GM19397 (cell line): ENCODE data around the gene ADAMTSL1.

Source experiments
- ATAC-seq: cut with Tn5 transposase; IDR thresholded peaks from one replicate; pipeline ENCODE4 v1.9.1; 2021; ENCODE audit warnings: mild to moderate bottlenecking, moderate library complexity; ENCODE audit not compliant: unreplicated experiment

The ADAMTSL1 gene

DNA sequence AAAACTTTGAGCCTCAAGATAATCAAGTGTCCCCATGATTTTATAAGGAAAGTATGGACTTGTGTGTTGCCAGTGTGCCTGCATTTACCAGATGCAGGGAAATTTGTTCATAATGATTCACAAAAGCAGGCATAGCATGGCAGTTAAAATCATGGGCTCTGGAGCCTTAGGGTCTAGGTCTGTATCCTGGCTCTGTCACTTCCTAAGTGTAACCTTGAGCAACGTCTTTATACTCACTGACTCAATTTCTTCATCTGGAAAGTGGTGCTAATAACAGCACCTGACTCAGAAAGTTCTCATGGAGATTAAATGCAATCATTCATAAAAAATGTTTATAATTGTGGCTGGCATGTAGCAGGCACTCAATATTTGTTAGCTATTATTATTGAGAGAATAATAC lies 324.2 kb downstream of the ADAMTSL1 start:
- no peak for ATAC-seq

DNA sequence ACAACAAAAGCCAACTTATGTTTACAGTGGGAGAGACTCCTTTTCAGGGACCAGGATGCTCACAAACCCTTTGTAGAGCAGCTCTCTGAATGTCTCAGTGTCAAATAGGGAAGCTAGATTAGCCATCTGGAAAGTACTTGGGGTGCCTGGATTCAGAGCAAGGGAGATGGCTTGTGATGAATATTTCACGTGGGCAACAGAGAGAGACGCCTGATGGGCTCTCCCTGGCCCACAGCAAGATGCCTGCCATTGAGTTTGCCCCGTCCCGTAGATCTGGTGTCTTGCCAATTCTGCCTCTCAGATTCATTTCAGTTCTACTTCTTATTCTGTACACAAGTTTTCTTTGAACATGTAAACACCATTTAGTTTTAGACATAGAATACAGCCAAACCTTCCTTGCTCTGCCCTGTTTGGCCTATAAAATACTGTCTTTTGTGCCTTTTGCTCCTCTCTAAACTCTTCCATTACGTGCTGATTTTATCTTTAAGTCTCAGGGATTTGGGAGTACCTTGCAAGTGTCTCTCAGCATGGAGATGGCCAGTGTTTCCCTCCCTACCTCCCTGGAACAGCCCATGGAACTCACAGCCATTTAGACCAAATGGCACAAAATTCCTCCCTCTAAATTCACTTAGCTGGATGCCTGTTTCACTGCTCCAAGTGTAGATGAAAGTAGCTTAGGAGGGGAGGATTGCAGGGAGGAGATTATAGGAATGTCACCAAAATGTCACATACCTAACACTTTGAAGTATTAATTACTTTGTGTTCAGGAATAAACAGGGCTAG lies 324.7 kb downstream of the ADAMTSL1 start:
- no peak for ATAC-seq

DNA sequence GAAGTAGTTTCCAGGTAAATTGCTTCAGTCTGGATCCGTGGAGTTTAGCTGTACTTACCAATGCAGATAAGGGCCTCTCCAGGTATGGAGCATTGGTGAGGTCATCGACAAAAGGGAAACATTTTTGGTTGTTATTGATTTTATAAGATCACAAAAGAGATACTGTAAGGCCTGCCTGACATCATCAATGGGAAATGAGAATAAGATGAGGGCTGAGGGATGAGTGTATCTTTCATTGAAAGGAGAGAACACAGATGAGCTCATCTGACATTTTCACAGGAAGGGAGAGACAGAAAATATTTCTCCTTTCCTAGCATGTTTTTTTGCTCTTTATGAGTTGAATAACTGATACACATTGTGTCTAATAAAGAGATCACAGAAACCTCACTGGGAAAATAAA lies 325.5 kb downstream of the ADAMTSL1 start:
- no peak for ATAC-seq

DNA sequence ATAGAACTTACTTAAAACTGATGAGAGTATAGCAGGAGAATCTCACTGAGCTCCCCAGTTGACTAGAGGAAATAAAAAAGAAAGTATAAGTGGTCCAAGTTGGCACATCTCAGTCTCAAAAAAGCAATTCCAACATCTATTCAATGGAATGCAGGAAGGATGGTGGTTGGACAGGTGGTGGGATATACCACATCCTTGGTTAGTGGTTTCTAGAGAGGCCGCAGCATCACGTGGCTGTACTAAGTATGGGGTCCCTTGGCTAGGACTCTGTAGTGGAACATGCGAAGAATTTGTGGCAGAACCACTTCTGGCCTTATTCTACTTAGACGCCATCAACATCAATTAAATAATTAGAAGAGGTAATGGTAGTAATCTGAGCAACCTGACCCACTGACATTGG lies 326.6 kb downstream of the ADAMTSL1 start:
- ATAC-seq, result no peak

DNA sequence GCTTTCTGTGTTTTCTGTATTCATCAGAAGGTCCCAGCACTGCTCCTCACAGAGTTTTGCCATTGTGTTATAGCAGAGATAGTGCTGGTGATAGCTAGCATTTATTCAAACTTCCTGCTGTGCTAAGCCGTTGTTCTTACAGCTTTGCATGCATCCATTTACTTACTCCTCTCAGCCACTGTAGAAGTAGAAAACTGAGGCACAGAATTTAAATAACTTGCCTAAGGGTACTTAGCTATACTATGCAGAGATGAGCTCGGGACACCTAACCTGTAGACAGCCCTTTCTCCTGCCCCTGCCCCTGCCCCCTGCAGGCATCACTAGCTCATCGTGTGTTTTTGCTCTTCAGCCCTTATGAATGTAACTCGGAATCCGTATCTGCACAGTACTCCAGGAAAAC lies 331.4 kb downstream of the ADAMTSL1 start:
- ATAC-seq, result no peak

DNA sequence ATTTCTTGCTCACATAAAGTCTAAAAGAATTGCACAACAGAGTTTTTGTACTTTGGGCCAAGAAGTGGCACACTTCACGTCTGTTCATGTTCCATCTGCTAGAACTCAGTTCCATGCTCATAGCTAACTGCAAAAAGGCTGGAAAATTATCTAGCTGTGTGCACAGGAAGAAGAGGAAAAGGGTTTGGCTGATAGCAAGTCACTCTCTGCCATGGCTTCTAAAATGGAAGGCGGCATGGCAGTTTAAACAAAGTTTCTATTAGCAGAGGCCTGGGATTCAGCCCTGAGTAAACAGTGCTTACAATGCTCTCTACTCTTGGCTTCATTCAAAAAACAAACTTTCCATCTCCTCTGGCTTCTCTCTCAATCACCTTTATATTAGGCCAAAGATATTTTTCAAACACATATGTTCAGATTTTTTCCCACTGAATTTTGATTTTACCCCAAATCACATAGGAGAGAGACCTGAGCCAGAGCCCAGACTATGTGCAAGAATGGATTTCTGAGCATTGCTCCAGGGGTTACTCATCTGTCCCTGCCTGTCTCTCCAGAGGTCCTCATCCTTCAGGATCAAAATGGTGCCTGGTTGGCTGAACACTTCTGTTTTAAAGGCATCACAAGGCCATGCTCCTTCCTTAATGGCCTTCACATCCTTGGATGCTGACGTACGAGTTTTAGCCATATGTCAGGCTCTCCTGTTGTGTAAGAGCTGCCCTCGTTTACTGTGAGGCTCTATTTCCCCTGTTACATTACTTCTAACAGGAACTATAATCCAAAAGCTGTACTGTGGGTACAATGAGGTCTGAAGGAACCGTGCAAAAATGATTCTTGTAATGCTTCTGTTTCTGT lies 332.5 kb downstream of the ADAMTSL1 start:
- ATAC-seq, result no peak

DNA sequence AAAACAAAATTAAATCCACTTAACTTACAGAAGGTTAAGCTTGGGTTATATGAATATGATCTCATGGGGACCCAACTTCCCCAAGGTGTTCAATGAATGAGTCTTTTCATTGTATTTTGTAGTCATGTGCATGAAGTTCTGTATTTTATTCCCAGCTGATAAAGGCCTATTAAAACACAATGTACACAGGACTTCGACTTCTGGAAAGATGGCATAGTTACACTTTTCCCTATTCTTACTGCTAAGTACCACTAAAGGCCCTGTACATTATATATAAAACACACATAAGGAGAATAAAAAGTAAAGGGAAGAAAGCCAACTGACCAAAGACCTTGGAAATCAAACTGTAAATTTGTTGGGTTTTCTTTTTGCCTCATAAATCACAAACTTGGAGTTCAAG lies 336.6 kb downstream of the ADAMTSL1 start:
- no peak for ATAC-seq

DNA sequence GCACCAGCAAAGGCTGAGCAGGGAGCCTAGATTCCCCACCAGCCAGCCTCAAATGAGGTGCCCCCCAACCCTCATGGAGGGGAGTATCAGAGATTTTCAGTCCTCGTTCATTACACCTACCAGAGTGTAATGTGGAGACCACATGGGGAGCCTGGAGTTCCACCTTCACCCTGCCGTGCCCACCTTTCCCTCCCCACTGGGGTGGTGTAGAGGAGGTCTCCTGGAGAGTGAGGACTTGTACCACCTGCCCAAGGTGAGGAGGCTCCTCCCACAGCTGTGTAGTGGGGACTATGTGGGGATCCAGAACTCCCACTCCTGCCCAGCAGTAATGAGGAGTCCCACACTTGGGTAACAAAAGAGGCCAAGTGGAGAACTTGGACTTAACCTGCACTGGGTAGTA lies 337.2 kb downstream of the ADAMTSL1 start:
- ATAC-seq, result no peak

DNA sequence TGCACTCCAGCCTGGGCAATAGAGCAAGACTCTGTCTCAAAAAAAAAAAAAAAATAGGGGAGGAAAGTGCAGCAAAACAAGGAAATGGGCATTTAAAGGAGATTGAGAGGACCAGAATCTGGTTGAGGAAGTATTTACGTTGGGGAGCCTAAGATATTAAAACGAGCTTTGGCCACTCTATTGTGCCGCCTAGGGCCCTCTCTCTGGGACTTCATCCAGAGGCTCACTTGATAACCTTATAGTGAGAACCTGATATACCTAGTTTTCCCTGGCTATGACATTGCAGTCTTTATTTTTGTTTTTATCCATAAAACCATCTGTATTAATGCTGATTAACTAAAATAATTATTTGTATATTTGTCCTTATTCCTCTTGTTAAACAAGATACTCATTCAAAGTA lies 345.5 kb downstream of the ADAMTSL1 start:
- ATAC-seq, result no peak

DNA sequence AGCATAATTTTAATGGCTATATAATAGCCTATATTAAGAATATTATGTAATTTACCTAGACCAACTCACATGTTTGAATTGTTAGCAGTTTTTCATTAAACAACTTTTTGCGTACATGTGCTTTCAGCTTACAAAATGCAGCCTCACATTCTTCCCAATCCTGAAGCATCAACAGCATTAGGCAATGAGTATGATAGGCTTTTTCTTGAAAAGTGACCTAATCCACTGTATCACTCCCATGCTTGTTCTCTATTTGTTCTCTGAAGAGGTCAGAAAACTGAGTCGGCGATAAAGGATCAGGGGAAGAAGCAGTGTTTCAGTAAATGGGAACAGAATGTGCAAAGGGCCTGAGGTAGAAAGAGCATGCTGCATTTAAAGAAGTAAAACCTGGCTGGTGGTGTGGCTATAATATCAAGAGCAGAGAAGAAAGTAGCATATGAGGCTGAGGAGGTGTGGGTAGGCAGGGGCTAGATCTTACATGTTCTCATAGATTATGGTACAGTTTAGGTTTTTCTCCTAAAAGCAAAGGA lies 346.7 kb downstream of the ADAMTSL1 start:
- ATAC-seq, result no peak

DNA sequence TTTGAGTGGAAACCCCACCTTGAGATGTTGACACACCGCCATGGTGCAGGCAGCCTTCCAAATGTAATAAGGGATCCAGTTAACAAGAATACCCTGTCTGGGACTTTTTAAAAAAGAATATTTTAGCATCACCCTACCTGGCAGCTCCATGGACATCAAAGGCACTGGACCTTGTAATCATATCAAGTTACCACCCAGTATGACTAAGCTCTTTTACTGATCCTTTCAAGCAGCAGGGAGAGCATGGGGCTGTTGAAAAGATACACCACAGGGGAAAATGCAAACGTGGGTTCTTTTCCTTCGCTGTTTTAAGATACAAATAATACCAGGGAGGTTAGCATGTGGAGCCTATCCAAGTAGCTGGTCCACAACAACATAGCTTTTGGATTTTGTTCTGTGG lies 347.8 kb downstream of the ADAMTSL1 start:
- no peak for ATAC-seq

DNA sequence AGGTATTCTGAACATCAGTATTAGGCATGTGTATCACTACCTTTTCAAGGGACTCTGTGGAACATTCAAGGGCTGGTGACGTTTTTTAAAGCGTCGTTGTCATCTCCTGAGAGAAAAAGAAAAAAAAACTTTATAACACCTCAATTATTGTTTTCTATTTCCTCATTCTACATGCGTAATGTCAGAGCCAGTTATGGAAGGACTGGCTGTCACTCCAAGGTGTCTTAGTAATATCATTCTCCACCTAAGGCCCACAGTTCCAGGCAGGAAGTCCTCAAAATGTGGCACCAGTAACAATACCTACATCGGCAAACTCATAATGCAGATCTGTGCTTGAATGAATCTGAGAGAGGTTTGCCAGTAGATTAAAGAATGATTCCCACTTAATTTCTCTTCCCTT lies 348.9 kb downstream of the ADAMTSL1 start:
- ATAC-seq, result no peak

DNA sequence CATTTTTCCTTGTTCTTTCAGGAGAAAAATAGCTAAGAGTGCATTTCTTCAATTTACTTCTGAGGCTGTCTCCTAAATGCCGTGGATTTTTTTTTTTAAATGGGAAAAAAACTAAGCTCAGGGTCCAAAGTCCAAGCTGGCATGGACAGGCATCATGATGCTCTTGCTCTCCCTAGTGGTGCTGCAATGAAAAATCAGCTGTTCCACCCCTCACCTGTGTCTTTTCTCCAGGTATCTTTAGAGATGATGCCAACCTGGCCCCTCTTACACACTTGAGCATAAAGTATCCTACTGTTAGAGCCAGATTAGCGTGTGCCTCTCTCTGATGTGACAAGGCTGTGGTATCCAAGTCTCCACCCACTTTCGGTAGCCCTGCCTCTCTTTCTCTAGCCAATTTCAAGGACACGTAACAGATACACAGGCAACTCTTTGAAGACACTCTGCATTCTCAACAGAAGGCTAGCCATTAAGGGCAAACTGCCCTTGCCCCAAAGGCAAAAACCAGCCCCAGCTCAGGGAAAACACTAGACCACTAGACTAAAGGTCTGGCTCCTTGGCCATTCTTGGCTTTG lies 350.2 kb downstream of the ADAMTSL1 start:
- no peak for ATAC-seq

DNA sequence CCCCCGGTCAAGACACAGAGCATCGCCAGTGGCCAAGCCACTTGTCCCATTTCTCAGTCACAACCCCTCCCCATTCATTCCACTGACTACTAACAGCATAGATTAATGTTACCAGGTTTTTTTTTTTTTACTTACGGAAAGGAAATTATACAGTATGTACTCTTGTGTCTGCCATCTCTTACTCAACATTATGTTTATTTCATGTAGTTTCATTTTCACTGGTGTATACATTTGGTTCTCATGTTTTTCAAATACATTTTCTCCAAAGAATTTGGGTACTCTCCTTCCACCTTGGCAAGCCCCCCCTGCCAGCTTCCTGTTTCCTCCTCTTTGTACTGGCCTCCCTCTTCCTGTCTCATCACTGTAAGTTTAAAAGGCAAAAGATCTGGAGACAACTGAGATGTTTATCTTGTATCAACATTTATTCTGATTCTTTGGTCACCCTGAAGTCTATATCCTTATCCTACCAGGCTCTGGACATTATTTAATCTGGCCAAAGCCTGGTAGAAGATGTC lies 351.8 kb downstream of the ADAMTSL1 start:
- no peak for ATAC-seq

DNA sequence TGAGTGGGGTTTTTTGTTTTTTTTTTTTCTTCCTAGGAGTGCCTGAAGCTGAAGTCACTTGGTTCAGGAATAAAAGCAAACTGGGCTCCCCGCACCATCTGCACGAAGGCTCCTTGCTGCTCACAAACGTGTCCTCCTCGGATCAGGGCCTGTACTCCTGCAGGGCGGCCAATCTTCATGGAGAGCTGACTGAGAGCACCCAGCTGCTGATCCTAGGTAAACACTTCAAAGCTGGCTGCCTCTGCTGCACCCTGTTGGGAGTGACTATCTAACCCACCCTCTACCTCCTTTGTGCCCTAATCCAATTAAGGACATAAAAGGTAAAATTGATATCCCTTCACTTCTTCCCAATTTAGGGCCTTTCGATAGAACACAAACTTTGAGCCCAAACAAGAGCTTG lies 352.3 kb downstream of the ADAMTSL1 start:
- ATAC-seq, result no peak

DNA sequence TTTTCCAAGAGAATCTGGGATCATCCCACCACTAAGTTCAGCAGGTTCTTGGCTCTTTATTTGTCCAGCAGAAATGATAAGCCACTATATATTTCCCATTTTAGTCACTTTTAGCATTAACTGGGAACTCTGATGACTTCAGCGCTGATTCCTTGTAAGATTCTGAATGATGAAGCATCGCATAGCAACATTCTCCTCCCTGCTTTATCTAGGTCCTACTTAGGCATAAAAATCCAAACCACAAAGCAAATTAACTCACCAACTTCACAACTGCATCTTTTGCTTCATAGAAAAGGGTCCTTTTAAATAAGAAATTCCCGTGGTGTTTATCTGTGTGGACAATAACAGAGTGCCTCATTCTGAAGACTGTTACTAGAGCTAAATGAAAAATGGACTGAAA lies 355.1 kb downstream of the ADAMTSL1 start:
- ATAC-seq, result no peak

DNA sequence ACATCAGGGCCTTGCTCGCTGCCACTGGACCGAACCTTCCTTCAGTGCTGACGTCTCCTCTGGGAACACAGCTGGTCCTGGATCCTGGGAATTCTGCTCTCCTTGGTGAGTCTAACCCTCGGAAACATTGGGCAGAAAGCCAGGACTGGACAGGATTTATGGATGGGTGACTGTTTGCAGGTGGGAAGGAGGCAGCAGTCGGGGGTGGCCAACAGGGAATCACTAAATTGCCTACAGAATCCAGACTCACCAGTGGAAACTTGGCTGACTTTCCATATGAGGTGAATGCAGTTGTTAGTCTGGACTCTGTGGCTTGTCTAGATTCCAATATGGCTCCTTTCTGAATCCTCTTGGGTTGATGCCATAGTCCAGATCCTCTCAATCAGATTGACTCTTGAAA lies 355.9 kb downstream of the ADAMTSL1 start:
- no peak for ATAC-seq

DNA sequence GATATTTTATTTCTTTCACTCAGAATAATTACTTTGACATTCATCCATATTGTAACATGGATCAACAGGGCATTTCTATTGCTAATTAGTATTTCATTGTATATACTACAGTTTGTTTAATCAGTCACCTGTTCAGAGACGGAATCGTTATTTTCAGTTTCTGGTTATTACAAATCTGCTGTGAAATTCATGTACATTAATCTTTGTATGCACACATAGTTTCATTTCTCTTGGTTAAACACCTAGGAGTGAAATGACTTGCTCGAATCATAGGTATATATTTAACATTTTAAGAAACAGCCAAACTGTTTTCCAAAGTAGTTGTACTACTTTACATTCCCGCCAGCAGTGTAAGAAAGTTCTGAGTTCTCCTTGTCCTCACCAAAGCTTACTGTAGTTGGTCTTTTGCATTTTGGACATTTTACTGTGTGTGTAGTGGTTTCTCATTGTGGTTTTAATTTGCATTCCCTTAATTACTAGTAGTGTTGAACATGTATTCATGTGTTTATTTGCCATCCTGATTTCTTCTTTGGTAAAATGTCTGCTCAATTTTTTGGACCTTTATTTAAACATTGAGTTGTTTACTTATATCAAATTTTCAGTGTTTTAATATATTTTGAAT lies 360.9 kb downstream of the ADAMTSL1 start:
- no peak for ATAC-seq

DNA sequence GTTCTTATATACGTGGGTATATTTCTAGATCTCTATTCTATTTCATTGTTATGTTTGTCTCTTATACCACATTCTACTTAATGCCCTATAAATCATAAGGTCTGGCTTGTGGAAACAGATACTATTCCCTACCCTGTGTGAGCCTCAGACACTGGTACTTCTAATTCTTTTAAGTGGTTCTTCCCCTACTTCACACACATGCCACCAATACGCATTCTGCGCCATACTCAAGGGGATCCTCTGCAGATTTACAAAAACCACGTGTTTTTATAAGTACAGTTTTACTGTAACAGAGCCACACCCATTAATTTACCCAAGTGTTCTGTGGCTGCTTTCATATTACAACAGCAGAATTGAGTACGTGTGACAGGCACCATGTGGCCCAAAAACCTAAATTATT lies 363.4 kb downstream of the ADAMTSL1 start:
- no peak for ATAC-seq

DNA sequence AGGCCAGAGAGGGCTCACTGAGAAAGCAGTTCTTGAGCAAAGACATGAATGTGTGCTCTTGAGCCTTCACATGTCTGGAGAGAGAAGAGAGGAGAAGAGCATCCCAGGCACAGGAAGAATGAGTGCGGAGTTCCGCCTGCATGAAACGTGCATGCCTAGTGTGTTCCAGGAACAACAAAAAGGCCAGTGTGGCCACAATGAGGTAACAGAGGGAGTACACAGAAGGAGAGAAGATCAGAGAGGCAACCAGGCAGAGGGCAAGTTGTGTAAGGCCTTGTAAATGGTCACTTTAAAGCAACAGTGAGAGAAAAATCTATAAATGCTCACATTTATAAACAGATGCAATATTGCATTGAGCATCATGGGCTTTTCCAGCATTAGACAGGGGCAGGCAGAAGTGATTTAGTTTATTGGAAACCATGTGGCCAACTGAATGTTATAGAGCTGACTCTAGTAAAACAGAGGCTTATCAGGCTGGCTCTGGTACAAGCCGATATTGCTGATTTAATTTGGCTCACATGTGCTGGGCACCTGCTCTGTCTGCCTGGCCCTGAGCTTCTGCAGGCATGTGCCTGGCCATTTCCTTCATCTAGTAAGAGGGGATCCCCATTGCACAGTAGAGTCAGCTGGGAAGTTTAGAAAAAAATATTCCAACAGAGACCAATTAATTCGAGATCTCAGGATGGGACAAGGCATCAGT lies 373.8 kb downstream of the ADAMTSL1 start:
- ATAC-seq, result no peak
